Hippocampal formation (tissue), 2 donors: ENCODE results near the gene PDE4D.
"Not testable (repeated sequence)": the region's sequence is repeated elsewhere in the genome, so short reads cannot be mapped to it uniquely, and the experiment has no call there.

Source experiments
- DNase-seq, 2 donors: peaks; one replicate each; lab custom pipeline; 2025; lab: John Stamatoyannopoulos, UW

PDE4D gene

GRCh38 chr5:59582746-59583145, 310.8 kb downstream of the PDE4D start:
- DNase-seq: no peak

- DNase-seq: no peak
These were observed 313.7 kb downstream of the PDE4D start for GRCh38 chr5:59579824-59580167.

- DNase-seq: peak in 1 of 2 donors; percentile 68
These were observed 314.3 kb downstream of the PDE4D start for GRCh38 chr5:59579101-59579823.

- no peak for DNase-seq
These were observed 316.0 kb downstream of the PDE4D start for GRCh38 chr5:59577485-59577884.

- DNase-seq: no peak
These were observed 317.7 kb downstream of the PDE4D start for GRCh38 chr5:59575648-59576445.

GRCh38 chr5:59573509-59573908, 320.0 kb downstream of the PDE4D start:
- not testable (repeated sequence) for DNase-seq

- no peak for DNase-seq
These were observed 322.5 kb downstream of the PDE4D start for GRCh38 chr5:59571067-59571466.

GRCh38 chr5:59569608-59570334, 323.8 kb downstream of the PDE4D start:
- DNase-seq: no peak

GRCh38 chr5:59569158-59569557, 324.4 kb downstream of the PDE4D start:
- DNase-seq: no peak

- no peak for DNase-seq
These were observed 325.4 kb downstream of the PDE4D start for GRCh38 chr5:59568161-59568560.

GRCh38 chr5:59565551-59565950, 328.0 kb downstream of the PDE4D start:
- no peak for DNase-seq

- no peak for DNase-seq
These were observed 328.6 kb downstream of the PDE4D start for GRCh38 chr5:59564895-59565294.

GRCh38 chr5:59562756-59563389, 330.7 kb downstream of the PDE4D start:
- DNase-seq: no peak

GRCh38 chr5:59560553-59560952, 333.0 kb downstream of the PDE4D start:
- DNase-seq: no peak

GRCh38 chr5:59559847-59560246, 333.7 kb downstream of the PDE4D start:
- DNase-seq: no peak

- no peak for DNase-seq
These were observed 334.2 kb downstream of the PDE4D start for GRCh38 chr5:59559323-59559722.

- DNase-seq: no peak
These were observed 335.0 kb downstream of the PDE4D start for GRCh38 chr5:59558501-59558900.

GRCh38 chr5:59557572-59557971, 336.0 kb downstream of the PDE4D start:
- DNase-seq: no peak

- no peak for DNase-seq
These were observed 337.9 kb downstream of the PDE4D start for GRCh38 chr5:59555596-59555995.

GRCh38 chr5:59554501-59554900, 339.0 kb downstream of the PDE4D start:
- DNase-seq: no peak

GRCh38 chr5:59553992-59554391, 339.5 kb downstream of the PDE4D start:
- no peak for DNase-seq

- DNase-seq: no peak
These were observed 344.6 kb downstream of the PDE4D start for GRCh38 chr5:59548807-59549357.
